GM18870 (cell line): ENCODE data around the gene CCNY.

Source experiments
- ATAC-seq: cut with Tn5 transposase; IDR thresholded peaks from one replicate; pipeline ENCODE4 v1.9.1; 2021; ENCODE audit warnings: moderate library complexity; ENCODE audit not compliant: unreplicated experiment

Gene CCNY

GRCh38 chr10:35467186-35467585, 130.9 kb downstream of the CCNY start:
- ATAC-seq, result no peak

GRCh38 chr10:35470248-35470924, 134.1 kb downstream of the CCNY start:
- ATAC-seq, result no peak

GRCh38 chr10:35470925-35471315, 134.6 kb downstream of the CCNY start:
- ATAC-seq, result no peak

- ATAC-seq, result no peak
Measured at GRCh38 chr10:35471435-35471834, 135.1 kb downstream of the CCNY start.

- no peak for ATAC-seq
Measured at GRCh38 chr10:35480142-35480541, 143.8 kb downstream of the CCNY start.

- ATAC-seq, result no peak
Measured at GRCh38 chr10:35481413-35481812, 145.1 kb downstream of the CCNY start.

- no peak for ATAC-seq
Measured at GRCh38 chr10:35486297-35486990, 150.1 kb downstream of the CCNY start.

GRCh38 chr10:35487336-35488034, 151.2 kb downstream of the CCNY start:
- ATAC-seq, result no peak

GRCh38 chr10:35488228-35488627, 151.9 kb downstream of the CCNY start:
- no peak for ATAC-seq

- no peak for ATAC-seq
Measured at GRCh38 chr10:35492386-35493195, 156.3 kb downstream of the CCNY start.

GRCh38 chr10:35493196-35494118, 157.1 kb downstream of the CCNY start:
- ATAC-seq, result no peak

- peak; percentile 72 for ATAC-seq
Measured at GRCh38 chr10:35495521-35496119, 159.3 kb downstream of the CCNY start.

- no peak for ATAC-seq
Measured at GRCh38 chr10:35497909-35498308, 161.6 kb downstream of the CCNY start.

- peak; percentile 58 for ATAC-seq
Measured at GRCh38 chr10:35498693-35499092, 162.4 kb downstream of the CCNY start.

GRCh38 chr10:35501923-35502322, 165.6 kb downstream of the CCNY start:
- ATAC-seq, result no peak

- ATAC-seq, result no peak
Measured at GRCh38 chr10:35502692-35503091, 166.4 kb downstream of the CCNY start.

- ATAC-seq, result no peak
Measured at GRCh38 chr10:35503578-35503977, 167.3 kb downstream of the CCNY start.

- ATAC-seq, result no peak
Measured at GRCh38 chr10:35504132-35504531, 167.8 kb downstream of the CCNY start.

- no peak for ATAC-seq
Measured at GRCh38 chr10:35505241-35505873, 169.0 kb downstream of the CCNY start.
